Measurements from ENCODE around the gene RTF1. TPM values are rescaled to one million over a fixed set of nuclear protein-coding genes. Genes with fewer than 3 reads are reported as not detected.
A peak's percentile ranks its signal among the peaks of the same experiment; 100 is the strongest.
"Not testable (repeated sequence)": the region's sequence is repeated elsewhere in the genome, so short reads cannot be mapped to it uniquely, and the experiment has no call there.

Gene RTF1
- total and polyA plus RNA-seq, 2 donors (not counting 1 experiment from before 2014, with no cell fraction given) = 11.9 to 39.4 TPM

DNA sequence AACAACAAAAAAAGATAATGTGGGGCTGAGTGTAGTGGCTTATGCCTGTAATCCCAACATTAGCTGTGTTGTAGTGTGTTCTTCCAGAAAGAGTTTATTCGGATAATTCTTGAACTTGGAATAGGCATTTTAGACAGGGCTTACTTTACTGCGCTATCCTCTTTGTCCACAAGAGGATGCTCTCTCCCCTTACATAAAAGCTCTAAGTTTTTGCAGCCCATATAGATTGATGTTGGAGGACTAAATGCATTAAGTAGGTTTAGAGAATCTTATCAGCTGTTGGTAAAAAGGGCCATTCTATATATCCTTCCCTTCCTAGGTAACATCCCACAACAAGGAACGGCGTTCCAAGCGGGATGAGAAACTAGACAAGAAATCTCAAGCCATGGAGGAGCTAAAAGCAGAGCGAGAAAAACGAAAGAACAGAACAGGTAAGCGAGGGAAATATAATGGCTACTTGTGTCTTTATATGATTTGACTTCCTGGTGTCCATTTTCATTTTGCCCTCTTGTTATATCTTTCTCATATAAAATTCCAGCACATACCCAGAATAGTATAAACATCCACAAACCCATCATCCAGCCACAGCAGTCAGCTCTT is 49.0 kb downstream of the RTF1 start:
- Histone ChIP-seq H3K27ac (ENCODE audit: low read length in 2 of 2) (no peak overlapping the region), H3K9me3 (ENCODE audit: control extremely low read depth in 1 of 3, control insufficient read depth in 2 of 3, insufficient read depth in 1 of 3, low read length in 2 of 3) (no peaks in the 10 kb centered on the region), H3K27me3 (replicated peaks in 1 of 4; ENCODE audit: control extremely low read depth in 1 of 4, control insufficient read depth in 3 of 4, insufficient read depth in 4 of 4, low read length in 3 of 4) (no peaks in the 10 kb centered on the region), H3K9ac (ENCODE audit: low read length) (no peak overlapping the region), H3K4me2 (replicated peaks; ENCODE audit: low read depth, low read length, poor library complexity, severe bottlenecking) (no peak overlapping the region), H2AFZ (ENCODE audit: insufficient read depth, low read depth, low read length, poor library complexity, severe bottlenecking) (no peak overlapping the region), H3K4me3 (ENCODE audit: control extremely low read depth in 1 of 5, extremely low read depth in 1 of 5, insufficient read depth in 1 of 5, low read depth in 2 of 5, low read length in 4 of 5) (no peak overlapping the region), H4K20me1 (ENCODE audit: control insufficient read depth, insufficient read depth, low read length, poor library complexity, severe bottlenecking) (peaks cover 8% of the 10 kb centered on the region), H3K79me2 (ENCODE audit: control insufficient read depth, insufficient read depth, low read length) (no peaks in the 10 kb centered on the region), H3K4me1 (ENCODE audit: control insufficient read depth in 2 of 2, insufficient read depth in 2 of 2, low read length in 2 of 2) (no peaks in the 10 kb centered on the region), H3K36me3 (replicated peaks in 1 of 2; ENCODE audit: control extremely low read depth in 1 of 2, control insufficient read depth in 1 of 2, extremely low read depth in 1 of 2, insufficient read depth in 2 of 2, low read length in 1 of 2) (peaks cover 6 to 50% of the 10 kb centered on the region in 2 experiments)
- ATAC-seq (ENCODE audit: low read depth) = peak; percentile 54
- H3K4me3 Mint-ChIP-seq = no peak overlapping the region
- H3K9me3 Mint-ChIP-seq (ENCODE audit: insufficient read depth) = no peaks in the 10 kb centered on the region
- intact Hi-C loops (cut with micrococcal nuclease) = loop anchor here (1.0 to 5.0 kb wide), 5 partner anchors 41 to 564 kb away; no protein-coding TSS in a partner anchor
- peak; percentile 60 for DNase-seq
- ChIA-PET POLR2A (interaction anchor here (0.6 kb wide), 1 partner anchor 343 kb away, joined by 9 read pairs; no protein-coding TSS in a partner anchor), CTCF (interaction anchor here (0.6 to 4.0 kb wide), 41 partner anchors 10 to 1518 kb away, joined by 3 to 36 read pairs (median 4); partner anchors contain the start of genes LTK, MAPKBP1, MGA and VPS18)
- peaks cover 5% of the 10 kb centered on the region for H3K4me1 Mint-ChIP-seq
- WGBS (ENCODE audit: insufficient coverage) = 100% methylated on average over 4 of the region's 8 CpGs
- TF ChIP-seq, protein P1, sequence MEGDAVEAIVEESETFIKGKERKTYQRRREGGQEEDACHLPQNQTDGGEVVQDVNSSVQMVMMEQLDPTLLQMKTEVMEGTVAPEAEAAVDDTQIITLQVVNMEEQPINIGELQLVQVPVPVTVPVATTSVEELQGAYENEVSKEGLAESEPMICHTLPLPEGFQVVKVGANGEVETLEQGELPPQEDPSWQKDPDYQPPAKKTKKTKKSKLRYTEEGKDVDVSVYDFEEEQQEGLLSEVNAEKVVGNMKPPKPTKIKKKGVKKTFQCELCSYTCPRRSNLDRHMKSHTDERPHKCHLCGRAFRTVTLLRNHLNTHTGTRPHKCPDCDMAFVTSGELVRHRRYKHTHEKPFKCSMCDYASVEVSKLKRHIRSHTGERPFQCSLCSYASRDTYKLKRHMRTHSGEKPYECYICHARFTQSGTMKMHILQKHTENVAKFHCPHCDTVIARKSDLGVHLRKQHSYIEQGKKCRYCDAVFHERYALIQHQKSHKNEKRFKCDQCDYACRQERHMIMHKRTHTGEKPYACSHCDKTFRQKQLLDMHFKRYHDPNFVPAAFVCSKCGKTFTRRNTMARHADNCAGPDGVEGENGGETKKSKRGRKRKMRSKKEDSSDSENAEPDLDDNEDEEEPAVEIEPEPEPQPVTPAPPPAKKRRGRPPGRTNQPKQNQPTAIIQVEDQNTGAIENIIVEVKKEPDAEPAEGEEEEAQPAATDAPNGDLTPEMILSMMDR (IDR thresholded peaks at IDR 0.05) = peak; percentile 95
- no peak for TF ChIP-seq EZH2 (IDR thresholded peaks at IDR 0.05; ENCODE audit: borderline replicate concordance, insufficient read depth, low read depth, low read length, poor library complexity, severe bottlenecking)
- no peaks in the 10 kb centered on the region for H3K27me3 Mint-ChIP-seq
- no peak overlapping the region for H3K27ac Mint-ChIP-seq

DNA sequence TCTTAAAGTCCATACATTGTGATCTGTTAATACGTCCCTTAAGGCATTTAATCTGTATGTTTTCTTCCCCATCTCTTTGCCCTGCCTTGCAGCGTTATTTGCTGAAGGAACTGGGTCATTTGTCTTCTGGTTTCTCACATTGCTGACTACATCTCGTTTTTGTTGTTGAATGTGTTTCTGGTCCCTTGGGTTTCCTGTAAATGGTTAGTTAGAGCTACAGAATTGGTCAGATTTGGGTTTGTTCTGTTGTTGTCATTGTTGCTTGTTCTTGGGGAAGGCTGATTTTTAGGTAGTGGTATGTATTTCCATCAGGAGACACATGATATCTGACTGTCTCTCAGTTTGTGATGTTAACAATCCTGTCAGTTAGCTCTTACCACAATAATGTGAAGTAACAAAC is 49.8 kb downstream of the RTF1 start:
- H3K27me3 Mint-ChIP-seq = no peaks in the 10 kb centered on the region
- Histone ChIP-seq H3K9ac (ENCODE audit: low read length) (no peak overlapping the region), H3K27ac (ENCODE audit: low read length in 2 of 2) (no peak overlapping the region), H3K9me3 (ENCODE audit: control extremely low read depth in 1 of 3, control insufficient read depth in 2 of 3, insufficient read depth in 1 of 3, low read length in 2 of 3) (no peaks in the 10 kb centered on the region), H3K4me1 (ENCODE audit: control insufficient read depth in 2 of 2, insufficient read depth in 2 of 2, low read length in 2 of 2) (no peaks in the 10 kb centered on the region), H3K4me2 (replicated peaks; ENCODE audit: low read depth, low read length, poor library complexity, severe bottlenecking) (no peak overlapping the region), H3K36me3 (replicated peaks in 1 of 2; ENCODE audit: control extremely low read depth in 1 of 2, control insufficient read depth in 1 of 2, extremely low read depth in 1 of 2, insufficient read depth in 2 of 2, low read length in 1 of 2) (peaks cover 8 to 57% of the 10 kb centered on the region in 2 experiments), H4K20me1 (ENCODE audit: control insufficient read depth, insufficient read depth, low read length, poor library complexity, severe bottlenecking) (peaks cover 8% of the 10 kb centered on the region), H2AFZ (ENCODE audit: insufficient read depth, low read depth, low read length, poor library complexity, severe bottlenecking) (no peak overlapping the region), H3K79me2 (ENCODE audit: control insufficient read depth, insufficient read depth, low read length) (no peaks in the 10 kb centered on the region), H3K4me3 (ENCODE audit: control extremely low read depth in 1 of 5, extremely low read depth in 1 of 5, insufficient read depth in 1 of 5, low read depth in 2 of 5, low read length in 4 of 5) (no peak overlapping the region), H3K27me3 (replicated peaks in 1 of 4; ENCODE audit: control extremely low read depth in 1 of 4, control insufficient read depth in 3 of 4, insufficient read depth in 4 of 4, low read length in 3 of 4) (no peaks in the 10 kb centered on the region)
- ATAC-seq (ENCODE audit: low read depth) (no peak), DNase-seq (no peak)
- H3K9me3 Mint-ChIP-seq (ENCODE audit: insufficient read depth) = no peaks in the 10 kb centered on the region
- intact Hi-C loops (cut with micrococcal nuclease) = loop anchor here (2.0 to 5.0 kb wide), 4 partner anchors 121 to 564 kb away; no protein-coding TSS in a partner anchor
- WGBS (ENCODE audit: insufficient coverage) = 75% methylated on average over 2 of the region's 3 CpGs
- no peak overlapping the region for H3K27ac Mint-ChIP-seq
- TF ChIP-seq, protein P1 (IDR thresholded peaks at IDR 0.05) = no peak
- TF ChIP-seq EZH2 (IDR thresholded peaks at IDR 0.05; ENCODE audit: borderline replicate concordance, insufficient read depth, low read depth, low read length, poor library complexity, severe bottlenecking) = no peak
- POLR2A ChIA-PET = no interaction called here
- CTCF ChIA-PET = interaction anchor here (0.6 to 4.0 kb wide), 22 partner anchors 9 to 1517 kb away, joined by 3 to 36 read pairs (median 4); partner anchors contain the start of genes LTK, MAPKBP1, MGA and VPS18
- peaks cover 5% of the 10 kb centered on the region for H3K4me1 Mint-ChIP-seq
- no peak overlapping the region for H3K4me3 Mint-ChIP-seq

DNA sequence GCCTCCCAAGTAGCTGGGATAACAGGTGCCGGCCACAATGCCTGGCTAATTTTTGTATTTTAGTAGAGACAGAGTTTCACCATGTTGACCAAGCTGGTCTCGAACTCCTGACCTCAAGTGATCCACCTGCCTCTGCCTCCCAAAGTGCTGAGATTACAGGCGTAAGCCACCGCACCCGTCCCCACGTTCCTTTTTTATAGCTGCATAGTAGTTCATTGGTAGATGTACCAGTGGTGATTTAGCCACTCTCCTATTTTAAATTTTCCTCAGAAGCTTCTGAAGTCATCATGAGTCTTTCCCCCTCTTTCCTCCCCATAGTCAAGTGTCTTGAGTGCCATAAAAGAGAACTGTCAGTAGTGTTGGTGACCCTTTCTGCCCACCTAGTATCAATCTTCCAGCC is 52.7 kb downstream of the RTF1 start:
- not testable (repeated sequence) for ATAC-seq (ENCODE audit: low read depth); H3K9me3 ChIP-seq (ENCODE audit: control extremely low read depth in 1 of 3, control insufficient read depth in 2 of 3, insufficient read depth in 1 of 3, low read length in 2 of 3); H3K4me3 ChIP-seq (ENCODE audit: control extremely low read depth in 1 of 5, extremely low read depth in 1 of 5, insufficient read depth in 1 of 5, low read depth in 2 of 5, low read length in 4 of 5); H3K4me2 ChIP-seq (replicated peaks; ENCODE audit: low read depth, low read length, poor library complexity, severe bottlenecking); H3K27ac Mint-ChIP-seq; H3K4me1 Mint-ChIP-seq; H3K9ac ChIP-seq (ENCODE audit: low read length); DNase-seq; H3K9me3 Mint-ChIP-seq (ENCODE audit: insufficient read depth); H4K20me1 ChIP-seq (ENCODE audit: control insufficient read depth, insufficient read depth, low read length, poor library complexity, severe bottlenecking); H3K4me3 Mint-ChIP-seq; H3K27me3 Mint-ChIP-seq; H3K27me3 ChIP-seq (replicated peaks in 1 of 4; ENCODE audit: control extremely low read depth in 1 of 4, control insufficient read depth in 3 of 4, insufficient read depth in 4 of 4, low read length in 3 of 4); H3K79me2 ChIP-seq (ENCODE audit: control insufficient read depth, insufficient read depth, low read length); H2AFZ ChIP-seq (ENCODE audit: insufficient read depth, low read depth, low read length, poor library complexity, severe bottlenecking); H3K27ac ChIP-seq (ENCODE audit: low read length in 2 of 2); H3K4me1 ChIP-seq (ENCODE audit: control insufficient read depth in 2 of 2, insufficient read depth in 2 of 2, low read length in 2 of 2)
- 100% methylated on average over 1 of the region's 6 CpGs for WGBS (ENCODE audit: insufficient coverage)
- POLR2A ChIA-PET = interaction anchor here (0.9 kb wide), 1 partner anchor 51 kb away, joined by 3 read pairs; no protein-coding TSS in a partner anchor
- intact Hi-C loops (cut with micrococcal nuclease) = loop anchor here (5.0 kb wide), 3 partner anchors 118 to 567 kb away; no protein-coding TSS in a partner anchor
- H3K36me3 ChIP-seq (replicated peaks in 1 of 2; ENCODE audit: control extremely low read depth in 1 of 2, control insufficient read depth in 1 of 2, extremely low read depth in 1 of 2, insufficient read depth in 2 of 2, low read length in 1 of 2) = peaks cover 13 to 57% of the 10 kb centered on the region in 2 experiments
- CTCF ChIA-PET = interaction anchor here (1.0 kb wide), 1 partner anchor 134 kb away, joined by 3 read pairs; no protein-coding TSS in a partner anchor
